Measurements from ENCODE around the gene PTGES.
"Not testable (repeated sequence)": the region's sequence is repeated elsewhere in the genome, so short reads cannot be mapped to it uniquely, and the experiment has no call there.

Gene PTGES, protein sequence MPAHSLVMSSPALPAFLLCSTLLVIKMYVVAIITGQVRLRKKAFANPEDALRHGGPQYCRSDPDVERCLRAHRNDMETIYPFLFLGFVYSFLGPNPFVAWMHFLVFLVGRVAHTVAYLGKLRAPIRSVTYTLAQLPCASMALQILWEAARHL

DNA sequence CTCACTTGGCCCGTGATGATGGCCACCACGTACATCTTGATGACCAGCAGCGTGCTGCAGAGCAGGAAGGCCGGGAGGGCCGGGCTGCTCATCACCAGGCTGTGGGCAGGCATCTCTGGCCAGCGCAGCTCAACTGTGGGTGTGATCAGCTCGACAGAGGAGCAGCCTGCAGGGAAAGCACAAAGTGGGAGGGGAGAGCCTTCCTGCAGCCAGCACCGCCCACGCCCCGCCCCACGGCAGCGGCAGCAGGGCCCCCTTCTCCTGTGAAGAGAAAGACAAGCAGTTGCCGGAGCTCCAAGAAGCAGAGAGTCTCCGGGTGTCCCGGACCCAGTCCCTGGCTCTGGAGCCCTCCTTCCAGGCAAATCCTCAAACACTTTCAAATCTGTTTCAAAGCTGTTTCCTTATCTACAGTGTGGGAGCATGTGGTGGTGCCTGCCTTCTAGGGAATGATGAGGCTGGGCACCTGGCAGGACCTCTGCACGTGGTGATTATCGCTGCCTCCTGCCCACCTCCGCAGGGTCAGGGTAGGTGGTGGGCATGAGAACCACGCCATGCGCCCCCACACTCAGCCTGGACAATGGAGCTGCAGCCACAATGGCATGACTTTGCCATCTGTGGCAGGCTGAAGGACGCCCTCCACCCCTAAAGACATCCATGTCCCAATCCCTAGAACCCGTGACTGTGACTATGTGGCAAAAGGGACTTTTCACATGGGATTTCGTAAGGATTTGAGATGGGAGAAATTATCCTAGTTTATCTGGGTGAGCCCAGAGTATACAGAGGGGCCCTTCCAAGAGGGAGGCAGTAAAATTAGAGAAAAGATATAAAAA lies at the start of gene PTGES:
PTGES (minus strand) TSS at position 143 of the 830 bp plus-strand sequence; CDS start at position 113, 30 bp downstream.
- peak; percentile 82 for DNase-seq (ENCODE audit: low read depth)
- peak within 1 kb of the TSS; percentile 36 for H3K4me3 ChIP-seq (replicated peaks; ENCODE audit: low read depth, low read length)
- TF ChIP-seq, protein P1, sequence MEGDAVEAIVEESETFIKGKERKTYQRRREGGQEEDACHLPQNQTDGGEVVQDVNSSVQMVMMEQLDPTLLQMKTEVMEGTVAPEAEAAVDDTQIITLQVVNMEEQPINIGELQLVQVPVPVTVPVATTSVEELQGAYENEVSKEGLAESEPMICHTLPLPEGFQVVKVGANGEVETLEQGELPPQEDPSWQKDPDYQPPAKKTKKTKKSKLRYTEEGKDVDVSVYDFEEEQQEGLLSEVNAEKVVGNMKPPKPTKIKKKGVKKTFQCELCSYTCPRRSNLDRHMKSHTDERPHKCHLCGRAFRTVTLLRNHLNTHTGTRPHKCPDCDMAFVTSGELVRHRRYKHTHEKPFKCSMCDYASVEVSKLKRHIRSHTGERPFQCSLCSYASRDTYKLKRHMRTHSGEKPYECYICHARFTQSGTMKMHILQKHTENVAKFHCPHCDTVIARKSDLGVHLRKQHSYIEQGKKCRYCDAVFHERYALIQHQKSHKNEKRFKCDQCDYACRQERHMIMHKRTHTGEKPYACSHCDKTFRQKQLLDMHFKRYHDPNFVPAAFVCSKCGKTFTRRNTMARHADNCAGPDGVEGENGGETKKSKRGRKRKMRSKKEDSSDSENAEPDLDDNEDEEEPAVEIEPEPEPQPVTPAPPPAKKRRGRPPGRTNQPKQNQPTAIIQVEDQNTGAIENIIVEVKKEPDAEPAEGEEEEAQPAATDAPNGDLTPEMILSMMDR (IDR thresholded peaks at IDR 0.05; ENCODE audit: low read length, missing control alignments), result no peak

DNA sequence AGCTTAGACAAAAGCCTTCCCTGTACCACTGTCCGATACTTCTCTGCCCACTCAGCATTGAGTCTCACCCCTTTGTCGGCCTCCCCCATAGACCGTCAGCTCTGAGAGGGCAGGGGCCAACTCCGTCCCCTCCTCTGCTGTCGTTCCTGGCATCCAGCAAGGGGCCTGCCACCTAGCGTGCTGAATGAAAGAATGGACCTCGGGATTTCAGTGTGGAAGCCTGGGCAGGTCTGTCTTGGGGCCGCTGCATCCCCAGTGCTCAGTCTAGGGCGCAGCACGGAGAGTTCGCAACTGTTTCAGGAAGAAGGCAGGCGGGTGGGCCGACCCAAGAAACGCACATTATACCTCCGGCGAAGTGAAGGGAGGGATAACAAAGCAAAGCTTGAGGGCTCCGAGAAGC lies 48.7 kb upstream of the PTGES start:
- TF ChIP-seq, protein P1 (IDR thresholded peaks at IDR 0.05; ENCODE audit: low read length, missing control alignments), result no peak
- H3K4me3 ChIP-seq (replicated peaks; ENCODE audit: low read depth, low read length), result no peak overlapping the region
- DNase-seq (ENCODE audit: low read depth), result no peak

DNA sequence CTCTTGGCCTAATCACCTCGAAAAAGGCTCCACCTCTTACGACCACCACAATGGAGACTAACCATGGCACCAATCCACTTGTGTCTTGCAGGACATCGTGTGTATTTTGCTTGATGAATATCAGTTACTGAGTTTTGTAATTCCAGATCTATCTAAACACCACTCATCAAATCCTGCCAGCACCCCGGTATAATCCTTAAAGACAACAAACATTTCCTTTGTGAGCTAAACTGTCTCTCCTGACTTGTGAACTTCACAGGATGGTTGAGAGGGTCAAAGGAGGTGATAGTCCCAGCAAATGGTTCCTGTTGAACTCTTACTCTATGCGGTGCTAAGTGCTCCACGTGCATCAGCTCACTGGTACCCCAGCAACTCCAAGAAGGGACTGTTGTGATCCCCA lies 46.1 kb upstream of the PTGES start:
- no peak overlapping the region for H3K4me3 ChIP-seq (replicated peaks; ENCODE audit: low read depth, low read length)
- DNase-seq (ENCODE audit: low read depth), result no peak
- TF ChIP-seq, protein P1 (IDR thresholded peaks at IDR 0.05; ENCODE audit: low read length, missing control alignments), result no peak

DNA sequence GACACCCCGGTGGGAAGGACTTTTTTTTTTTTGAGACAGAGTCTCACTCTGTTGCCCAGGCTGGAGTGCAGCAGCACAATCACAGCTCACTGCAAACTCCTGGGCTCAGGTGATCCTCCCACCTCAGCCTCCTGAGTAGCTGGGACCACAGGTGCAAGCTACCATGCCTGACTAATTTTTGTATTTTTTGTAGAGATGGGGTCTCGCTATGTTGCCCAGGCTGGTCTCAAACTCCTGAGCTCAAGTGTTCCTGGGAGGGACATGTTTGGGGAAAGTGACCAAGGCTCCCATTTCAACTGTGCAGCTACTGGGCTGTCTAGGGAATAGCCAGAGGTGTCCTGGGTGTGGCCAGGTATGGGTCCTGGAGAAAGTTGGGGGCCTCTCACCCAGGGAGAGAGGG lies 43.2 kb upstream of the PTGES start:
- not testable (repeated sequence) for DNase-seq (ENCODE audit: low read depth); H3K4me3 ChIP-seq (replicated peaks; ENCODE audit: low read depth, low read length)

DNA sequence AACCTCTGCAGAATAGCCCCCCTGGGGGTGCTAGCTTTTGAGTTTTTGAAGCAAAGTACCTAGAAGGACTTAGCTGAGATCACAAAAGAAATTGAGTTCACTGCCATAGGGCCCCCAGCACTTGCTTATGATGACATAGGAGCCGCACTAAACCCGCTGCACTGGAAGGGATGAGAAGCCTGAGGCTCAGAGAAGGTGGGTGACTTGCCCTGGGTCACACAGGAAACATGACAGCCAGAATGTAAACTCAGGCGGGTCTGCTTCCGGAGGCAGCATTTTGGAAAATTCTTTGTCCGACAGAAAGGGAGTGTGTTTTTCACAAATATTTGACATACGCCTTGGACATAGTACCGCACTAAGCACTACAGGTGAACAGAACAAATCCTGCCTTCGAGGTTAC lies 41.7 kb upstream of the PTGES start:
- no peak overlapping the region for H3K4me3 ChIP-seq (replicated peaks; ENCODE audit: low read depth, low read length)
- TF ChIP-seq, protein P1 (IDR thresholded peaks at IDR 0.05; ENCODE audit: low read length, missing control alignments), result no peak
- no peak for DNase-seq (ENCODE audit: low read depth)

DNA sequence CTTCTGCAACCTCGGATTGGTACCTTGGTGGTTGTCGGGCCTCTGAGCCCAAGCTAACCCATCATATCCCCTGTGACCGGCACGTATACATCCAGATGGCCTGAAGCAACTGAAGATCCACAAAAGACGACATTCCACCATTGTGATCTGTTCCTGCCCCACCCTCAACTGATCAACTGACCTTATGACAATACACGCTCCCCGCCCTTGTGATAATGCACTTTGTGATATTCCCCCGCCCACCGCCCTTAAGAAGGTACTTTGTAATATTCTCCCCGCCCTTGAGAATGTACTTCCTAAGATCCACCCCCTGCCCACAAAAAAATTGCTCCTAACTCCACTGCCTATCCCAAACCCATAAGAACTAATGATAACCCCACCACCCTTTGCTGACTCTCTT lies 33.6 kb upstream of the PTGES start:
- H3K4me3 ChIP-seq (replicated peaks; ENCODE audit: low read depth, low read length), result no peak overlapping the region
- no peak for DNase-seq (ENCODE audit: low read depth)
- TF ChIP-seq, protein P1 (IDR thresholded peaks at IDR 0.05; ENCODE audit: low read length, missing control alignments), result no peak

DNA sequence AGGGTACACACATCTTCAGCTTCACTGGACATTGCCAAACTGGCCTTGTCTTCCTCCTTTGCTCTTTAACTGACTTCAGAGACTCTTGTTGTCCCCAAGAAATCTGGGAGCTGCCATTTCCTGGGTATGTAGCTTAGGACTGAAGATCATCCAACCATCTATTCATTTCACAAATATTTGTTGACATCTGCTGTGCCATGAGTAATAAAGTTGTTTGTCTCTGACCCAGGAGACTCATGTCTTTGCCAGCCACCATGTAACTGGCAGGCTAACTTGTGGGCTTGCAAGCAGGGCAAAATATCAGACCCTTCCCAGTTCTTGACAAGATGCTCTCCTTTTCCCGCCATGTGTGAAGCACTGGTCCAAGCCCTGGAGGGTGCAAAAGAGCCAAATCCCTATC lies 33.0 kb upstream of the PTGES start:
- TF ChIP-seq, protein P1 (IDR thresholded peaks at IDR 0.05; ENCODE audit: low read length, missing control alignments), result no peak
- no peak for DNase-seq (ENCODE audit: low read depth)
- no peak overlapping the region for H3K4me3 ChIP-seq (replicated peaks; ENCODE audit: low read depth, low read length)

DNA sequence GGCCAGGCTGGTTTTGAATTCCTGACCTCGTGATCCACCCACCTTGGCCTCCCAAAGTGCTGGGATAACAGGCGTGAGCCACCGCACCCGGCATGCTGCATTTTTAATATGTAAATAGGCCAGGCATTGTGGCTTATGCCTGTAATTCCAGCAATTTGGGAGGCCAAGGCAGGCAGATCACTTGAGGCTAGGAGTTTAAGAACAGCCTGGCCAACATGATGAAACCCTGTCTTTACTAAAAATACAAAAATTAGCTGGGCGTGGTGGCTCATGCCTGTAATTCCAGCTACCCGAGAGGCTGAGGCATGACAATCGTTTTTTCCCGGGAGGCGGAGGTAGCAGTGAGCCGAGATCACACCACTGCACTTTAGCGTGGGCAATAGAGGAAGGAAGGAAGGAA lies 32.1 kb upstream of the PTGES start:
- not testable (repeated sequence) for DNase-seq (ENCODE audit: low read depth); H3K4me3 ChIP-seq (replicated peaks; ENCODE audit: low read depth, low read length)
